ENCODE measurements around the gene ITGA3. TPM values are rescaled to one million over a fixed set of nuclear protein-coding genes. Genes with fewer than 3 reads are reported as not detected.

ITGA3 gene
- polyA plus RNA-seq, 1 of the 3 experiments (the other 2 are of a cell fraction): 766 TPM

Other genes with a start within 250 kb of the ITGA3 start
- not detected in 2 replicates for gene TAC4, start 208.0 kb upstream of the ITGA3 start, polyA plus RNA-seq (2012; rRNA removed)
- 0.03 and 0.10 TPM in 2 replicates for gene DLX4, start 86.9 kb upstream of the ITGA3 start, polyA plus RNA-seq (2012; rRNA removed)
- gene DLX3, start 60.9 kb upstream of the ITGA3 start, polyA plus RNA-seq (2012; rRNA removed): not detected in 2 replicates
- 96.1 and 124 TPM in 2 replicates for gene PDK2, start 39.2 kb downstream of the ITGA3 start, polyA plus RNA-seq (2012; rRNA removed)
- 2.8 and 3.4 TPM in 2 replicates for gene SAMD14, start 74.0 kb downstream of the ITGA3 start, polyA plus RNA-seq (2012; rRNA removed)
- gene PPP1R9B, start 94.6 kb downstream of the ITGA3 start, polyA plus RNA-seq (2012; rRNA removed): 26.9 and 35.2 TPM in 2 replicates
- 0.29 TPM in 1 of 2 replicates, not detected in the other for gene SGCA, start 109.9 kb downstream of the ITGA3 start, polyA plus RNA-seq (2012; rRNA removed)
- 265 and 1,461 TPM in 2 replicates for gene COL1A1, start 145.5 kb downstream of the ITGA3 start, polyA plus RNA-seq (2012; rRNA removed)
- gene TMEM92, start 218.4 kb downstream of the ITGA3 start, polyA plus RNA-seq (2012; rRNA removed): 0.28 and 0.46 TPM in 2 replicates